Measurements from ENCODE around the gene BUB1.

- TF ChIP-seq CTCF (IDR thresholded peaks at IDR 0.05) (no peak), EP300 (IDR thresholded peaks at IDR 0.05; ENCODE audit: low read depth) (no peak), POLR2AphosphoS5 (IDR thresholded peaks at IDR 0.05) (no peak), POLR2A (IDR thresholded peaks at IDR 0.05) (no peak)
These were observed 10.8 kb upstream of the BUB1 start for GRCh38 chr2:110688594-110689091.
